Stimulated activated naive CD4-positive, alpha-beta T cell treated with Interleukin-2 at 50 U/mL for 16 hours (primary cell): ENCODE measurements around the gene CYTH3.

Source experiments
- DNase-seq: peaks from one replicate; lab custom pipeline; 2025; lab: John Stamatoyannopoulos, UW

The CYTH3 gene

GRCh38 chr7:6149996-6150395 is 122.4 kb downstream of the CYTH3 start:
- DNase-seq: no peak

DNA sequence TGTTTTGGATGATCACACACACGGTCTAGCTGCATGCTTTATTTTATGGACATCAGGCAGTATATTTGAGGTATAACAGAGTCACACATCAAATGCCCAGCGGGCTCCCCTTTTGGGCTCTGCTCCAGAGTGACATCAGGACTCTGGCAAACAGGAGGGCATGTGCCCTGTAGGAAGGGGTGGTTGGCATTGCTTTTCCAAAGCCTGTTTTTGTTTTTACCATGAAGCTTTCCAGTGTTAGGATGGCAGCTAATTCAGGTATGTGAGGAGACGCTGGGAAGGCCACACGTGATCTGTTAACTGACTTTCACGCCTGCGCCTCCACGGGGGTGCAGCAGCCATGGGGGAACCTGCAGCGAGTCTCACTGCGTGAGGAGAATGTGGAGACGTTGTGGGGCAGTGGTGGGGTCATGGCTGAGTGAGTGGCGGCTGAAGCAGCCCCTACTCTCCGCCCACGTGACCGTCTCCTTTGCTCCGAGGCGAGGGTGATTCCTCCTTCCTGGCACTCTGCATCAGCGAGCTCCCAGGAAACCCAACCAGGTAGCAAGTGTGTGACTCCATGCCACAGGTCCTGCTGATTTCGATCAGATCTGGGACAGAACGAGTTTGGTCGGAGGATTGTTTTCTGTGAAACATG is 123.6 kb downstream of the CYTH3 start:
- no peak for DNase-seq

- no peak for DNase-seq
These were observed 124.8 kb downstream of the CYTH3 start for GRCh38 chr7:6147627-6148026.

DNA sequence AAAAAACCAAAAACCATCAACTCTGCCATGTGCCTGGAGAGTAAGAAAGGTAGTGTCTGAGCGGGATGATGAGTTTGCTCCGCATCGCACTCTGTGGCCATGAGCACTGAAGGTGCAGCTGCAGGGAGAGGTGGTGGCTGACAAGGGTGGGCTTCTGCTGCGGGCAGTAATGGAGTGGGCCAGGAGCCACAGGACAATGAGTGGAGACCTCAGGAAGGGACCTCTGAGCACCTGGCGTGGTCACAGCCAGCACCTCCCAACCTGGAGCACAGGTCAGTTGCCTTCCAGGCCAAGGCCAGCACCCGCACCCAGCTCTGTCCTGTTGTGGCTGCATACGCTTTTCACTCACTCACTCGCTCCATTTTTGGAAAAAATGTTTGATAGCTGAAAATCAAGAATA is 125.8 kb downstream of the CYTH3 start:
- no peak for DNase-seq

DNA sequence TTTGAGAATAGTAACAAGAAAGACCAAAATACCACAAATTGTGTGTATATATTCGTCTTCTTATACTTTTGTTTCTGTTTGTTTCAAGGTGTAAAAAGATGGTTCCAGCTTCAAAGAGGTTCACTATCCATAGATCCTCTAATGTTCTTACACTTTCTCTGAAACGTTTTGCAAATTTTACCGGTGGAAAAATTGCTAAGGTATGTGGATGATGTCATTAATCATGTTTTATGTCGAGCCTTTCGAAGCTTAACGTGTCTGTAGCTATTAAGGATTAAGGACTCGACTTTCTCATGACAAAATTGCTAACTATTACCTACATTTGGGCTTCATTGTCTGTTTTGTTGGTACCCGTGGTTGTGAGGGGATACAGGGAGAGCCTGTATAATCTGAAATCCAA is 128.4 kb downstream of the CYTH3 start:
- no peak for DNase-seq

DNA sequence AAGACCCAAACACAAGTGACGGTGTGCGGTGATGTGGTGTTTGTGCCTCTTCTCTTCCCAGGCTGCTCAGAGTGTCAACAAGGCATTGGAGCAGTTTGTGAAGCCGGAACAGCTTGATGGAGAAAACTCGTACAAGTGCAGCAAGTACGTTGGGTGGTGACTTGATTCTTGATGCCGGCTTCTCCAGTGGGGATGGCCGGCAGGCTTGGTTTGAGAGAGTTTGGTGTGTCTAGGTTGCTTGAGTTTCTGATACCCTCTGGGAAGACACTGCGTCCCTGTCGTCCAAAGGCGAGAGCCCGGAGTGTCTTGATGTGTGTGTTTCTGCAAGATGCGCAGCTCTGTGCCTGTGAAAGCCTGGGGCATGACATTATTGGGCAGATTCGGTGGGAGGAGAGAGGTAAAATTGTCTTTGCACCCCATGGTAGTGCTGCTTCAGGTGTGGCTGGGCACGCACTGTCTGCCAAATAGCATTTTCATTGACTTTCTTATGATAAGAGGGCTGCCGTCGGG is 129.5 kb downstream of the CYTH3 start:
- DNase-seq: no peak

DNA sequence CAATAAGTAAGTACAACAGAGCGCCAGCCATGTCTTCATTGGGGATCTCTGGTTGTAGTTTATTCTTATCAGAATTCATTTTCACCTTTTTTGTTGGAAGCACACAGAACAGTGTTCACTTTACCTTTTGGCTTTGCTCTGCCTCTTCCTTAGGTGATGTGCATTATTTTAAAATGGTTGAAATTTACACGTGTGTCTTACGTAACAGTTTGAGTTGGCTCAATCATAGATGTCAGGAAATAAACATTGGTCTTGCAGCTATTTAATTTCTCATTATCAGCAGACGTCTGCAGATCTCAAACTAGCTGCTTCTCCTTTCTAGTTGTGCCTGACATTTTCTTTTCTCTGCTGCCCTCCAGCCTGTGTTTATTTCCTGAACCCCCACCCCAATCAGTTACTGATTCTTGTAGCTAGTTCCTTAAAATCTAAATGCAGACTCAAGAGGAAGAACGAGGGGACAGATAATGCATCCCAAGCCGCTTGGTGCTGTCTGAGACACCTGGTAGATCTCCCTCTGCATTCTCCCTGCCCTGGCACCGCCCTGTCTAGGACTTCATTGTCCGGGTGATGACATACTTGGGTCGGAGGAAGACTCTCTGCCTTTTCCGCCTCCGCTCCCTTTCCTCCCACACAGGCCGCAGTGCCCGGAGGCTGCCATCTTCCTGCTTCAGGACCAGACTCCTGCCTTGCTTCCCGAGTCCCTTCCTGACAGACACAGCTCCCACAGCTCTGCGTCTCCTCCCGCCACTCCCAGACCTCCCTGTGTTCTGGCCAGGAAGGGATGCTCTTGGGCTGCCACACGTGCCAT is 133.0 kb downstream of the CYTH3 start:
- DNase-seq: no peak

DNA sequence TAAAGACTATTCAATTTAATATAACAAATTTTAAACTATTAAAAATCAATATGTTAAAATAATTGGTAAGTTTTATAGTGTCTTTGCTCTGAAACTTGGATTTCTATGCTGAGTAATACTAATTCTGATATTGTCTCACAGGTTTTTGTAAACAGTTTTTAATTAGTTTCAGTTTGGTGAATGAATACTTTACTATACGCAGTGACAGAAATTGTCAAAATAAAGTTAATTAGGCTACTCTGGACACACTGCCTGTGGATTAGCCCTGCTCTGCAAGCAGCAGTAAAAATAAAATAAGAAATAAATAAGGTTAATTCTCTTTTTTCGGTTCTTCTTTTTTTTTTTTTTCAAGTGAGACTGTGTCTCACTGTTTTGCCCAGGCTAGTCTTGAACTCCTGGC is 135.9 kb downstream of the CYTH3 start:
- no peak for DNase-seq

DNA sequence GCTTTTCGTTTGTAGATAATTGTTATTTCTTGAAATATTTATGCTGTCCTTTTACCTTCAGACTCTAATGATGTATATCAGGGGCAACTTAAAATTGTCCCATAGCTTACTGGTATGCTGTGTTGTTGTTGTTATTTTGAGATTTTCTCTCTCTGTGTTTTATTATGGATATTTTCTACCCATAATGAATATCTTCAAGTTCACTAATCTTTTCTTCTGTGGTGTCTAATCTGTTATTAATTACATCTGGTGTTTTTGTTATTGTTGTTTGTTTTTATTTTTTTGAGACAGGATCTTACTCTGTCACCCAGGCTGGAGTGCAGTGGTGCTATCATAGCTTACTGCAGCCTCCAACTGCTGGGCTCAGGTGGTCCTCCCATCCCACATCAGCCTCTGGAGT is 139.2 kb downstream of the CYTH3 start:
- DNase-seq: no peak

DNA sequence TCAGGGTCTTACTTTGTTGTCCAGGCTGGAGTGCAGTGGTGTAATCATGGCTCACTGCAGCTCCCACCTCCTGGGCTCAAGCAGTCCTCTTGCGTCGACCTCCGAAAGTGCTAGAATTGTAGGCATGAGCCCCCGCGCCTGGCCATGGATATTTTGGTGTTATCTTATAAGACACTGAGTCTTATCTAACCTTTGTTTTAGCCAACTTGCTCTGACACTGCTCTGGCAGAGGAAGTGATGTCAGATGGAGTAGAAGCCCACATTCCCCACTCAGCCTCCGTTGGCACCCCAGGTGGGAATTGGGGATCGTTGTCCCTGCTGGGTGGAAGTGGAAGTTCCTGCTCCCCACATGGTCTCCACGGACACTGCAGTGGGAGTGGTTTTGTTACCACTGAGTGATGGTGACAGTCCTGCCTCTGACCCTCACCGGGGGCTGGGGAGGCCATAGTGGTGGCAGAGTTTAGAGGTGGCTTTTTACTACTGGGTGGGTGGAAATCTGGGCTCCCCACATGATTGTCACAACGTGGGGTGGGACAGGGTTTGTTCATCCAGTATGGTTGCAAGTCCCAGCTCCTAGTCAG is 142.3 kb downstream of the CYTH3 start:
- DNase-seq: no peak

- no peak for DNase-seq
These were observed 144.2 kb downstream of the CYTH3 start for GRCh38 chr7:6128205-6128604.

GRCh38 chr7:6127110-6127490 is 145.3 kb downstream of the CYTH3 start:
- no peak for DNase-seq

- DNase-seq: no peak
These were observed 148.6 kb downstream of the CYTH3 start for GRCh38 chr7:6123843-6124242.

GRCh38 chr7:6121141-6121540 is 151.3 kb downstream of the CYTH3 start:
- DNase-seq: no peak

GRCh38 chr7:6117533-6117932 is 154.9 kb downstream of the CYTH3 start:
- no peak for DNase-seq

- DNase-seq: no peak
These were observed 156.2 kb downstream of the CYTH3 start for GRCh38 chr7:6116211-6116610.
